ENCODE results near the gene SLC20A1. TPM values are rescaled to one million over a fixed set of nuclear protein-coding genes. Genes with fewer than 3 reads are reported as not detected.
"Not testable (repeated sequence)": the region's sequence is repeated elsewhere in the genome, so short reads cannot be mapped to it uniquely, and the experiment has no call there.

Gene SLC20A1
- total RNA-seq, 1 donor: 77.2 TPM

DNA sequence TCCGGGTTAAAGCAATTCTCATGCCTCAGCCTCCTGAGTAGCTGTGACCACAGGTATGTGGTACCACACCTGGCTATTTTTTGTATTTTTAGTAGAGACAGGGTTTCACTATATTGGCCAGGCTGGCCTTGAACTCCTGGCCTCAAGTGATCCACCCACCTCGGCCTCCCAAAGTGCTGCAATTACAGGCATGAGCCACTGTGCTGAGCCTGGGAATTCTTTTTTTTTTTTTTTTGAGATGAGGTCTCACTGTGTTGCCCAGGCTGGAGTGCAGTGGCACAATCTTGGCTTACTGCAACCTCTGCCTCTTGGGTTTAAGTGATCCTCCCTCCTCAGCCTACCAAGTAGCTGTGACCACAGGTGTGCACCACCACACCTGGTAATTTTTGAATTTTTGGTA lies 29.9 kb upstream of the SLC20A1 start:
- not testable (repeated sequence) for H3K4me3 ChIP-seq (ENCODE audit: low read length); H3K9me3 ChIP-seq (ENCODE audit: low read depth, low read length); H3K27me3 ChIP-seq (ENCODE audit: insufficient read depth, low read length)
- H3K4me1 ChIP-seq (ENCODE audit: insufficient read depth, low read length): peaks cover 19% of the 10 kb centered on the region

DNA sequence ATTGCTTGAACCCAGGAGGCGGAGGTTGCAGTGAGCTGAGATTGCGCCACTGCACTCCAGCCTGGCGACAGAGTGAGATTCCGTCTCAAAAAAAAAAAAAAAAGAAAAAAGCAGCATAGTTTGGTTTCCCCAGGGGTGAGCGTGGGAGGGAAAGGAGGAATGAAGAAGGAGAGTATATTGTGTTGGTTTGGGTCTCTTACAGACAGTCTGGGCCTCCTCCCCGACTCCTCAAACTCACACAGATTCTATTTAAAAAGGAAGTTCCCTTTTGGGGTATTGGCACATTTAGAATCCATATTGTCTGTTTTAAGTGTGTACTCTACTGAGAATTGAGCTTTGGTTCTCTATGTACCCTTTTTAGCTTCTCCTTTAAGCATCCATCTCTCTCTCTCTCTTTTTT lies 27.4 kb upstream of the SLC20A1 start:
- H3K4me3 ChIP-seq (ENCODE audit: low read length): no peak overlapping the region
- H3K27me3 ChIP-seq (ENCODE audit: insufficient read depth, low read length): no peaks in the 10 kb centered on the region
- H3K9me3 ChIP-seq (ENCODE audit: low read depth, low read length): no peaks in the 10 kb centered on the region
- H3K4me1 ChIP-seq (ENCODE audit: insufficient read depth, low read length): peaks cover 31% of the 10 kb centered on the region

DNA sequence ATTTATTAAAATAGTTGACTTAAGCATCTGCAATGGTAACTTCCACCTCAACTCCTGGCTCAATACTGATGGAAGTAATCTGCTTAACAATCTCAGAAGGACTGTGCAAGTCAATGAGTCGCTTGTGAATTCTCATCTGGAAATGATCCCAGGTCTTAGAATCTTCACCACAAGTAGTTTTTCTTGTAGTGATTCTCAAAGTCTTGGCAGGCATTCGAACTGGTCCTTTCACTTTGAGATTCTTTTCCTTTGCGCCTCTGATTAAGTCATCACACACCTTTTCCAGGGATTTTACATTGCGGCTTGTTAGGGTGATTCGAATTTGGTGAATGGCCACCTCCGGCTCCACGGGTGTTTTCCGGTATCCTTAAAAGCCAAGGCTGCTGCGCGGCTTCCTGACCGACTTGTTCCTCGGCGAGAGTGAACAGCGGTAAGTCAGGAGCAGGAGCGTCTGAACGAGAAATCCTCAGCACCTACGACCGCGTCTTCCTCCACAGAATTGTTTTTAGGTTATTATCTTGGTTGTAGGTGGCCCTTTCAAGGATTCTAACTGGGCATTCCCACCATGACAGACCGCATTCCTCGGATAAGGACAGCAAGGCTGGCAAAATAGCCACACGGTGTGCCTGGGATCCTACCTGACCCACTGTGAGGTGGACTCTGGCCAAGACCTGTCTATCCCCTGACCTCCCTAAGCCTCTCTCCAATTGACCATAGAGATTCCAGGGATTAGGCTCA lies 23.8 kb upstream of the SLC20A1 start:
- Histone ChIP-seq H3K9me3 (ENCODE audit: low read depth, low read length) (no peaks in the 10 kb centered on the region), H3K27me3 (ENCODE audit: insufficient read depth, low read length) (no peaks in the 10 kb centered on the region), H3K4me3 (ENCODE audit: low read length) (no peak overlapping the region), H3K4me1 (ENCODE audit: insufficient read depth, low read length) (peaks cover 59% of the 10 kb centered on the region)

DNA sequence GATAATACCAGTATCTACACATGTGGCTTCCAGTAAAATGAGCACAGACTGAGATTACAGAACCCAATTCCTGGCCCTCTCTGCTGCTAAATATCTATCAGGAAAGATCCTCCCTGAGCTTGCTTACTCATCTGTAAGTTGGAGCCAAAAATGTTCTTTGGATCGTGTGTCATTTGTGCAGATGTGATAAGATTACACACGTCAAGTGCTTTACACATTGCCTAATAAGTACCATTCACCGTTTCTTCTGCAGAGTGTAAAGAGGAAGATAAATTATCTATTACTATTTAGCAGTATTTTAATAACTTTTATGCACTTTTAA lies 23.2 kb upstream of the SLC20A1 start:
- no peaks in the 10 kb centered on the region for H3K27me3 ChIP-seq (ENCODE audit: insufficient read depth, low read length)
- H3K4me3 ChIP-seq (ENCODE audit: low read length): no peak overlapping the region
- peaks cover 59% of the 10 kb centered on the region for H3K4me1 ChIP-seq (ENCODE audit: insufficient read depth, low read length)
- no peaks in the 10 kb centered on the region for H3K9me3 ChIP-seq (ENCODE audit: low read depth, low read length)

DNA sequence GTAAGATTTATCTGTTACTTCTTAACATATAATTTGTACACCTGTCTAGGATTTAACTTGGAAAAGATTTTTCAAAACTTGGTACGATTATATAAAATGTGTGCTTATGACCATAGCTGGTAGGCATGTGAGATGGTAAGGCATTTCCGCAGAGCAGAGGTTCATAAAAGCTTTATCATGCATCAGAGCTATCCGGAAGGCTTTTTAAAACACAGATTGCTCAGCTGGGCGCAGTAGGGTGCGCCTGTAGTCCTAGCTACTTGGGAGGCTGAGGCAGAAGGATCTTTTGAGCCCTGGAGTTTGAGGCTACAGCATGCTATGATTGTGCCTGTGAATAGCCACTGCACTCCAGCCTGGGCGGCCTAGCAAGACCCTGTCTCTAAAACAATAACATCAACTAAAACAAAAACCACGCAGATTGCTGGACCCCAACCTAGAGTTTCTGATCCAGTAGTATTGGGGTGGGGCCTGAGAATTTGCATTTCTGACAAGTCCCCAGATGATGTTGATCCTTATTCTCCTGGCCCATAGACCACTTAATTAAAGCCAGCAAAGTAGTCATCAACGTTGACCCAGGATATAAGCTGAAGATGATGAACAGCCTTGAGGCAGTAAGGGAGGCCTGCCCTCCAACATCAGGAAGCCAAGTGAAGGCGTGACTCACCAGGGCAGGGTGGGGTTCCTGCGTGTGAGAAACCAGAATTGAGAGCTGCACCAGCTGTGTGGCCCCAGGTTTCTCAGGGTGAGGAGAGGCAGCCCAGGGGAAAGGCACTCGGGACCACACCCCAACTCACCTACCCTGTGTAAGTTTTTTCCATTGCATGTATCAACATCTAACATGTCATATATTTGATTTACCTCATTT lies 21.6 kb upstream of the SLC20A1 start:
- Histone ChIP-seq H3K4me1 (ENCODE audit: insufficient read depth, low read length) (peaks cover 70% of the 10 kb centered on the region), H3K9me3 (ENCODE audit: low read depth, low read length) (no peaks in the 10 kb centered on the region), H3K4me3 (ENCODE audit: low read length) (no peak overlapping the region), H3K27me3 (ENCODE audit: insufficient read depth, low read length) (no peaks in the 10 kb centered on the region)

DNA sequence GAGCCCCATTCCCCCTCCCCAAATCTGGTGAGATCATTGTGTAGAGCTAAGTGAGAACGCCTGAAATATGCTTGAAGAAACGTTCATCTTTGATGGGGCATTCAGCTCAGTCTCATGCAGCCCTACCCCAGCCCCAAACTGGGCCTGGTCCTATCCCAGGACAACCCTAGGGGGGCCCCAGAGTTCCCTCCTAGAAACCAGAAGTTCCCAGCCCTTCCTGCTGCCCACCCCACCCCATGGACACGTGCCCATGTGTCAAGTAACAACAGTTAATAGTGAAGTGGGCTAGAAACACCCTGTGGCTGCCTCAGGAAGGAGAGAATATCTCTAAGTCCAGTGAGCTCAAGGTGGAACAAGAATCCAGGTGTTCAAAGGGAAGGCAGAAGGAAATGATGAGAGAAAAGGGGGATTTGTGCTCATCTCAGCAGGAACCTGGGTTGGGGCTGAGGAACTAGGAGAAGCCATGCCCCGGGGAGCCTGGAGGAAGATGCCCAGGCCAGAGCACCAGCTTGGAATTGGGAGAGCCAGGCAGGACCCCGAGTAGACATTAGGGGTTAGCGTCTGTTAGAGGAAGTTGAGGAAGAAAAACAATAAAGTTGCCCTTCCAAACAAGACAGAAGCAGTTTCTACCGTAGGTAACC lies 20.1 kb upstream of the SLC20A1 start:
- no peaks in the 10 kb centered on the region for H3K27me3 ChIP-seq (ENCODE audit: insufficient read depth, low read length)
- H3K4me3 ChIP-seq (ENCODE audit: low read length): no peak overlapping the region
- peaks cover 85% of the 10 kb centered on the region for H3K4me1 ChIP-seq (ENCODE audit: insufficient read depth, low read length)
- no peaks in the 10 kb centered on the region for H3K9me3 ChIP-seq (ENCODE audit: low read depth, low read length)

DNA sequence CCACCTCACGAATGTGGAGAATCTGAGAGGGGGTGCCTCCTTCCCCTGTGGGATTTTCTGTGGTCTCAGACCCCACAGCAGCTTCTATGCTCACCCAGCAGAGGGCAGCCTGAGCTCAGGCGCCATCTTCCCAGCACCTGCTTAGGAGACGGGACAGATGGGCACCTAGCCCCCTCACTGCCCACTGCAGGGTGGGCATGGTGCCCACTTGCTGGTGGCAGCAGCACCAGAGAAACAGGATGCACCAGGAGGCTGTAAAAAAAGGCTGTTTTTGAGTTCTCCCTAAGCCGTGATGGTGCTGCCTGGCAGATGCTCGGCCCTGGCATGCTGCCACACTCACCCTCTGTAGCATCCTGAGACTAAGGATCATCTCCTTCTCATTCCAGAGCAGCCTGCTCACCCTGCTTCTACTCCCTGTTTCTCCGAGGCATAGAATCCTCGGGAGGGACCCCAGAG lies 19.1 kb upstream of the SLC20A1 start:
- no peak overlapping the region for H3K4me3 ChIP-seq (ENCODE audit: low read length)
- H3K4me1 ChIP-seq (ENCODE audit: insufficient read depth, low read length): peaks cover 95% of the 10 kb centered on the region

GRCh38 chr2:112627060-112628040 lies 18.4 kb upstream of the SLC20A1 start:
- no peaks in the 10 kb centered on the region for H3K9me3 ChIP-seq (ENCODE audit: low read depth, low read length)
- no peak overlapping the region for H3K4me3 ChIP-seq (ENCODE audit: low read length)
- no peaks in the 10 kb centered on the region for H3K27me3 ChIP-seq (ENCODE audit: insufficient read depth, low read length)
- peaks cover 99% of the 10 kb centered on the region for H3K4me1 ChIP-seq (ENCODE audit: insufficient read depth, low read length)

More for the DNA sequence above, 19.1 kb upstream of the SLC20A1 start:
- no peaks in the 10 kb centered on the region for H3K9me3 ChIP-seq (ENCODE audit: low read depth, low read length)
- no peaks in the 10 kb centered on the region for H3K27me3 ChIP-seq (ENCODE audit: insufficient read depth, low read length)

DNA sequence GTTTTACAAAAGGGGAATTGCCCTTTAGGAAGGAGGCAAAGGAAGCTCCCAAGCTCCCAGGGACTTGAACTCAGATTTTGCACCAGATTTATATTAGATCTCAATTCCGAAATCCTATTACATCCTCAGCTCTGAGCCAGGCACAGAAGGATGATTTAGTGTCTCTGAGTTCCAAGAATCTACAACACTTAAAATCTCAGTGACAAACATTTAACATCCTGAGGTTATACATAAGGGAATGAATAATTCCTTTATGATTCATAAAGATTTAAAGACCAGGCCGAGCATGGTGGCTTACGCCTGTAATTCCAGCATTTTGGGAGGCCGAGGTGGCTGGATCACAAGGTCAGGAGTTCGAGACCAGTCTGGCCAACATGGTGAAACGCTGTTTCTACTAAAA lies 16.5 kb upstream of the SLC20A1 start:
- Histone ChIP-seq H3K4me3 (ENCODE audit: low read length) (no peak overlapping the region), H3K27me3 (ENCODE audit: insufficient read depth, low read length) (no peaks in the 10 kb centered on the region), H3K9me3 (ENCODE audit: low read depth, low read length) (no peaks in the 10 kb centered on the region), H3K4me1 (ENCODE audit: insufficient read depth, low read length) (peaks cover 98% of the 10 kb centered on the region)

DNA sequence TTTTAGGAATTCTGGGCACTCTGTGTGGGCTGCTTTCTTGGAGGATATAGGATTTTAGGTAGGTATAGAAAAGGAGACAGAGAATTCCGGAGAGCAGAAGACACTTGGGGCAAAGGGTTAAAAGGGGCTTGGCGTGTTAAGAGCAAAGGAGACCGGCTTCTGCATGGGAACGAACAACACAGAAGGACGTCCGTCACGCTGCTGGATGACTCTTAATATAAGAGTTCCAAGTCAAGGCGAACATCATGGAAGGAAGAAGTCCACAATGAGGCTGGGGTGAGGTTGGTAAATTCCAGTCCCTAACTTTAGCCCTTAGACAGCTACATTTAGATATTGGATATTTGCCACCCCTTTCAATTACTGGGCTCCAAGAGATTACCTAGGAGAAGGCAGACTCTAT lies 15.9 kb upstream of the SLC20A1 start:
- no peak overlapping the region for H3K4me3 ChIP-seq (ENCODE audit: low read length)
- H3K4me1 ChIP-seq (ENCODE audit: insufficient read depth, low read length): peaks cover 98% of the 10 kb centered on the region
- H3K9me3 ChIP-seq (ENCODE audit: low read depth, low read length): no peaks in the 10 kb centered on the region
- H3K27me3 ChIP-seq (ENCODE audit: insufficient read depth, low read length): no peaks in the 10 kb centered on the region

DNA sequence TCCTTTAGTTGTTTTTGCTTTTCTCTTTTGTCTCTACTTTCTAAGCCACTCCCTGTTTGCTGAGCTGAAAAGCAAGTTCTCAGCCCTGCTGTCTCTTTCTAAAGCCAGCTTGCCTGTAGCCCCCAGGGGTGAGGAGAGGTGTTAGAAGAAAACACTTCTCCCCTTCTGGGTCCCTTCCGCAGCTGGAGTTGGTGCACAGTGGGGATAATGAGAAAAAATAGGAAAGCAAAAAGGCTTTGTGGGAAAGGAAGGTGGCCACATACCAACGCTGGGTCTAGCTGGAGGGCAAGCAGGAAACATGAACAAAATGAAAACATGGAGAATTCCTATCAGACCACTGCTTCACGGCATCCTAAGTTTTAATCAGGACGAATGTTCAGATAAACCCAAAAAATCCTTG lies 15.5 kb upstream of the SLC20A1 start:
- no peak overlapping the region for H3K4me3 ChIP-seq (ENCODE audit: low read length)
- H3K9me3 ChIP-seq (ENCODE audit: low read depth, low read length): no peaks in the 10 kb centered on the region
- no peaks in the 10 kb centered on the region for H3K27me3 ChIP-seq (ENCODE audit: insufficient read depth, low read length)
- peaks cover 98% of the 10 kb centered on the region for H3K4me1 ChIP-seq (ENCODE audit: insufficient read depth, low read length)

GRCh38 chr2:112633708-112634107 lies 12.0 kb upstream of the SLC20A1 start:
- Histone ChIP-seq H3K4me1 (ENCODE audit: insufficient read depth, low read length) (peaks cover 84% of the 10 kb centered on the region), H3K4me3 (ENCODE audit: low read length) (no peak overlapping the region), H3K9me3 (ENCODE audit: low read depth, low read length) (no peaks in the 10 kb centered on the region), H3K27me3 (ENCODE audit: insufficient read depth, low read length) (no peaks in the 10 kb centered on the region)

GRCh38 chr2:112634153-112634873 lies 11.4 kb upstream of the SLC20A1 start:
- Histone ChIP-seq H3K4me3 (ENCODE audit: low read length) (no peak overlapping the region), H3K27me3 (ENCODE audit: insufficient read depth, low read length) (no peaks in the 10 kb centered on the region), H3K9me3 (ENCODE audit: low read depth, low read length) (no peaks in the 10 kb centered on the region), H3K4me1 (ENCODE audit: insufficient read depth, low read length) (peaks cover 78% of the 10 kb centered on the region)

DNA sequence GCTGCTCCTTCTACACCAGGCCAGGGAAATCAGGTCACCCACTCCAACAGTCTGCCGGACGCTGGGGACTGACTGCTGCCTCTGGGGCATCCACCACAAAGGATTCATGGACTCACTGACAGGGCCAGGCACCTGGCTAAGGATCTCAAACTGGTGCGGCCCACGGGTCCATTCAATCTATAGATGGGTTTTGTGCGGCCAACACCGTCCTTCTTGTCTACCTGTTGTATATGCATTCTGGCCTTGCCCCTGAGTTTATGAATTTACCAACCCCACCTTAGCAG lies 10.9 kb upstream of the SLC20A1 start:
- peaks cover 73% of the 10 kb centered on the region for H3K4me1 ChIP-seq (ENCODE audit: insufficient read depth, low read length)
- H3K4me3 ChIP-seq (ENCODE audit: low read length): no peak overlapping the region
- no peaks in the 10 kb centered on the region for H3K27me3 ChIP-seq (ENCODE audit: insufficient read depth, low read length)
- H3K9me3 ChIP-seq (ENCODE audit: low read depth, low read length): no peaks in the 10 kb centered on the region
